K562 (cell line): ENCODE measurements around the gene MTMR12. TPM values are rescaled to one million over a fixed set of nuclear protein-coding genes. Genes with fewer than 3 reads are reported as not detected.
A peak's percentile ranks its signal among the peaks of the same experiment; 100 is the strongest.

ENCODE experiments used
- BDP1 ChIP-seq: IDR thresholded peaks from 3 replicates; pipeline ENCODE4 v1.6.1; 2011; ENCODE audit not compliant: insufficient read length, insufficient read depth
- BRD9 ChIP-seq: fragments of 450-650 bp; IDR thresholded peaks from 2 replicates; pipeline ENCODE4 v1.6.1; 2018; ENCODE audit warnings: low read depth; ENCODE audit not compliant: partially characterized antibody
- CBX8 ChIP-seq: fragments of 200-600 bp; sonication (generic); IDR thresholded peaks from 2 replicates; pipeline ENCODE4 v1.6.1; 2012; ENCODE audit warnings: borderline replicate concordance, mixed run types, low read depth, mild to moderate bottlenecking, moderate library complexity, mixed read lengths, low read length, control low read depth, inconsistent platforms; ENCODE audit not compliant: poor library complexity, severe bottlenecking; ENCODE audit errors: extremely low read depth
- DNMT1 ChIP-seq: fragments of 450-650 bp; IDR thresholded peaks from 2 replicates; pipeline ENCODE4 v1.6.1; 2016; ENCODE audit warnings: antibody characterized with exemption, mild to moderate bottlenecking
- ETV5 ChIP-seq: sonication (generic); formaldehyde crosslinking; IDR thresholded peaks from 2 replicates; pipeline ENCODE4 v1.4.0; 2020; ENCODE audit warnings: low read depth, mild to moderate bottlenecking, missing genetic modification reagents
- GTF2E2 ChIP-seq: fragments of 200-800 bp; sonication (Bioruptor generic); IDR thresholded peaks from 2 replicates; pipeline ENCODE4 v1.6.1; 2016; ENCODE audit warnings: missing genetic modification characterization, missing compliant biosample characterization
- ID3 ChIP-seq, 2 experiments: fragments of 250-450 bp in 1 of 2; fragments of 450-650 bp in 1 of 2; sonication (Bioruptor Pico) in 1 of 2; IDR thresholded peaks; 2 replicates each; pipeline versions ENCODE4 v1.6.1 to v1.8.0; 2016 to 2021; ENCODE audit warnings: mild to moderate bottlenecking in 2 of 2, moderate library complexity in 2 of 2, missing compliant biosample characterization in 1 of 2, missing genetic modification characterization in 1 of 2
- KLF10 ChIP-seq: fragments of 250-450 bp; sonication (Bioruptor Pico); IDR thresholded peaks from 2 replicates; pipeline ENCODE4 v1.6.1; 2021; ENCODE audit warnings: matching md5 sums
- MTA2 ChIP-seq: fragments of 450-650 bp; IDR thresholded peaks from 2 replicates; pipeline ENCODE4 v1.6.1; 2016; ENCODE audit warnings: low read depth
- NFATC3 ChIP-seq: fragments of 450-650 bp; IDR thresholded peaks from 2 replicates; pipeline ENCODE4 v1.6.1; 2017; ENCODE audit warnings: mild to moderate bottlenecking
- OTX1 ChIP-seq: fragments of 450-650 bp; formaldehyde crosslinking; IDR thresholded peaks from 2 replicates; pipeline ENCODE4 v1.4.0; 2022; ENCODE audit warnings: mild to moderate bottlenecking
- PML ChIP-seq: IDR thresholded peaks from 2 replicates; pipeline ENCODE4 v1.6.1; 2012; ENCODE audit warnings: low read length, inconsistent platforms
- PTBP1 ChIP-seq: fragments of 200-400 bp; formaldehyde crosslinking; IDR thresholded peaks from 2 replicates; pipeline ENCODE4 v1.6.1; 2017; ENCODE audit warnings: low read depth, low read length
- SAFB ChIP-seq: fragments of 200-400 bp; formaldehyde crosslinking; IDR thresholded peaks from 2 replicates; pipeline ENCODE4 v1.6.1; 2017; ENCODE audit warnings: low read depth, low read length, borderline replicate concordance
- SLC30A9 ChIP-seq: fragments of 250-450 bp; sonication (Bioruptor Pico); IDR thresholded peaks from 2 replicates; pipeline ENCODE4 v1.8.0; 2022; ENCODE audit warnings: mild to moderate bottlenecking, moderate library complexity
- SRSF1 ChIP-seq: fragments of 200-400 bp; formaldehyde crosslinking; IDR thresholded peaks from 2 replicates; pipeline ENCODE4 v1.6.1; 2017; ENCODE audit warnings: mild to moderate bottlenecking, low read depth, low read length, moderate library complexity
- THRAP3 ChIP-seq: fragments of 450-650 bp; IDR thresholded peaks from 2 replicates; pipeline ENCODE4 v1.6.1; 2016; ENCODE audit warnings: mild to moderate bottlenecking, inconsistent platforms, borderline replicate concordance
- ZBTB49 ChIP-seq: sonication (generic); formaldehyde crosslinking; IDR thresholded peaks from 2 replicates; pipeline ENCODE4 v1.8.0; 2022; ENCODE audit warnings: missing genetic modification reagents, mild to moderate bottlenecking, borderline replicate concordance
- ZNF23 ChIP-seq: fragments of 250-450 bp; sonication (Bioruptor Pico); IDR thresholded peaks from 2 replicates; pipeline ENCODE4 v1.4.0; 2020; ENCODE audit warnings: mild to moderate bottlenecking
- ZNF518B ChIP-seq: fragments of 250-450 bp; sonication (Bioruptor Pico); IDR thresholded peaks from 2 replicates; pipeline ENCODE4 v1.5.0; 2021; ENCODE audit warnings: mild to moderate bottlenecking, moderate library complexity
- polyA plus RNA-seq, 8 experiments: library from polyadenylated mRNA; depleted of rRNA in 4 of 8; stranded (reverse) in 5 of 8; unstranded in 3 of 8; fragments of >200 nt; fragmentation: Nextera tagmentation in 2 of 8; fragmentation: Illumina TruSeq in 1 of 8; extraction: Ambion mirVana in 2 of 8; extraction: Trizol in 1 of 8; gene quantifications; 2 replicates each; pipeline versions ENCODE4 v1.2.1 to v1.2.3, GENCODE V29; 2011 to 2014; ENCODE audit warnings: inconsistent platforms in 1 of 8, missing spikeins in 1 of 8
- total RNA-seq, 7 experiments: library from RNA; depleted of rRNA in 6 of 7; stranded (reverse); fragments of >200 nt in 6 of 7; fragmentation: Illumina TruSeq in 2 of 7; extraction: Trizol in 2 of 7; gene quantifications; 2 replicates each; pipeline versions ENCODE4 v1.2.1 to v1.2.3, GENCODE V29; 2011 to 2021; ENCODE audit warnings: low replicate concordance in 1 of 7
- TF ChIP-seq, protein P1 (sequence below): fragments of 250-450 bp; sonication (Bioruptor Pico); IDR thresholded peaks from 2 replicates; pipeline ENCODE4 v1.5.0; 2021

The MTMR12 gene
- total and polyA plus RNA-seq, 9 of the 15 experiments (the other 6 are each of a cell fraction or from before 2014, with no cell fraction given) = 4.0 to 28.7 (median 17.1) TPM

GRCh38 chr5:32285510-32286138 lies 27.1 kb downstream of the MTMR12 start (continued):
- TF ChIP-seq ZNF518B (CRISPR knock-in tag) (no peak), KLF10 (CRISPR knock-in tag) (no peak), ZNF23 (CRISPR knock-in tag) (no peak), SRSF1 (no peak), ID3 (CRISPR knock-in tag; IDR thresholded peaks at IDR 0.05) (no peak), ID3 (tag; IDR thresholded peaks at IDR 0.05) (no peak), CBX8 (no peak), BRD9 (no peak), PML (0 out of 2 replicates have a peak, but pooled peaks have one; percentile 58), NFATC3 (no peak), ZBTB49 (no peak), OTX1 (CRISPR knock-in tag) (no peak), THRAP3 (no peak), PTBP1 (no peak), SAFB (no peak), SLC30A9 (CRISPR knock-in tag) (no peak), BDP1 (no peak), GTF2E2 (no peak), ETV5 (CRISPR knock-in tag) (no peak), MTA2 (peak; percentile 83), DNMT1 (no peak)
- TF ChIP-seq, protein P1, sequence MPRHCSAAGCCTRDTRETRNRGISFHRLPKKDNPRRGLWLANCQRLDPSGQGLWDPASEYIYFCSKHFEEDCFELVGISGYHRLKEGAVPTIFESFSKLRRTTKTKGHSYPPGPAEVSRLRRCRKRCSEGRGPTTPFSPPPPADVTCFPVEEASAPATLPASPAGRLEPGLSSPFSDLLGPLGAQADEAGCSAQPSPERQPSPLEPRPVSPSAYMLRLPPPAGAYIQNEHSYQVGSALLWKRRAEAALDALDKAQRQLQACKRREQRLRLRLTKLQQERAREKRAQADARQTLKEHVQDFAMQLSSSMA (CRISPR knock-in tag) = no peak
